HepG2 (cell line): ENCODE results near the gene DHRS13. TPM values are rescaled to one million over a fixed set of nuclear protein-coding genes. Genes with fewer than 3 reads are reported as not detected.
A peak's percentile ranks its signal among the peaks of the same experiment; 100 is the strongest.

Experiments
- AGO1 ChIP-seq: fragments of 200-400 bp; formaldehyde crosslinking; IDR thresholded peaks from 2 replicates; pipeline ENCODE4 v1.6.1; 2017; ENCODE audit warnings: mild to moderate bottlenecking, low read depth, low read length, moderate library complexity; ENCODE audit not compliant: poor library complexity, severe bottlenecking
- DRAP1 ChIP-seq: IDR thresholded peaks from 2 replicates; pipeline ENCODE4 v1.6.1; 2016; ENCODE audit warnings: missing genetic modification reagents, missing compliant biosample characterization
- DZIP1 ChIP-seq: sonication (generic); formaldehyde crosslinking; IDR thresholded peaks from 2 replicates; pipeline ENCODE4 v1.5.0; 2020; ENCODE audit warnings: mild to moderate bottlenecking, missing genetic modification reagents
- FOXK1 ChIP-seq: sonication (generic); formaldehyde crosslinking; IDR thresholded peaks from 2 replicates; pipeline ENCODE4 v1.4.0; 2020; ENCODE audit warnings: low read depth, missing genetic modification reagents, borderline replicate concordance
- GABPB1 ChIP-seq: IDR thresholded peaks from 2 replicates; pipeline ENCODE4 v1.6.1; 2016; ENCODE audit warnings: mild to moderate bottlenecking, missing genetic modification reagents, moderate library complexity, missing compliant biosample characterization
- MED13 ChIP-seq: sonication (generic); formaldehyde crosslinking; IDR thresholded peaks from 2 replicates; pipeline ENCODE4 v1.5.0; 2020; ENCODE audit warnings: missing genetic modification reagents
- SIX1 ChIP-seq: sonication (generic); formaldehyde crosslinking; IDR thresholded peaks from 2 replicates; pipeline ENCODE4 v1.4.0; 2020; ENCODE audit warnings: missing genetic modification reagents, borderline replicate concordance
- ZGPAT ChIP-seq: IDR thresholded peaks from 2 replicates; pipeline ENCODE4 v1.6.1; 2016; ENCODE audit warnings: mild to moderate bottlenecking
- ZHX1 ChIP-seq: sonication (generic); formaldehyde crosslinking; IDR thresholded peaks from 2 replicates; pipeline ENCODE4 v1.8.1; 2022; ENCODE audit warnings: low read depth, mild to moderate bottlenecking, missing genetic modification reagents
- ZNF639 ChIP-seq: conservative IDR thresholded peaks from 2 replicates; pipeline ENCODE4 v1.6.1; 2018; ENCODE audit warnings: missing genetic modification reagents
- ZNF841 ChIP-seq: sonication (generic); formaldehyde crosslinking; IDR thresholded peaks from 2 replicates; pipeline ENCODE4 v1.8.1; 2023; ENCODE audit warnings: missing genetic modification reagents, borderline replicate concordance
- polyA plus RNA-seq, 8 experiments: library from polyadenylated mRNA; depleted of rRNA in 3 of 8; stranded (reverse) in 7 of 8; unstranded in 1 of 8; fragments of >200 nt; fragmentation: Illumina TruSeq in 4 of 8; extraction: Trizol in 4 of 8; gene quantifications; 2 replicates each; pipeline versions ENCODE4 v1.2.1 to v1.2.3, GENCODE V29; 2011 to 2016; ENCODE audit warnings: low read depth in 4 of 8, missing spikeins in 1 of 8, mixed read lengths in 1 of 8; ENCODE audit not compliant: insufficient read depth in 1 of 8
- total RNA-seq, 5 experiments: library from RNA; depleted of rRNA; stranded (reverse); fragments of >200 nt; fragmentation: Illumina TruSeq; extraction: Trizol; gene quantifications; 2 replicates each; pipeline ENCODE4 v1.2.3, GENCODE V29; 2016; ENCODE audit warnings: low read depth in 1 of 5
- TF ChIP-seq, protein P1 (sequence below): sonication (generic); formaldehyde crosslinking; IDR thresholded peaks from 2 replicates; pipeline ENCODE4 v1.4.0; 2020; ENCODE audit warnings: missing genetic modification reagents, borderline replicate concordance
- TF ChIP-seq, protein P2 (sequence below), 2 experiments: fragments of 450-650 bp in 1 of 2; sonication (generic) in 1 of 2; formaldehyde crosslinking; IDR thresholded peaks; 2 replicates each; pipeline versions ENCODE4 v1.5.0 to v1.8.0; 2020 to 2022; ENCODE audit warnings: mild to moderate bottlenecking in 1 of 2, missing genetic modification reagents in 1 of 2
- TF ChIP-seq, protein P3 (sequence below): sonication (generic); formaldehyde crosslinking; IDR thresholded peaks from 2 replicates; pipeline ENCODE4 v1.4.0; 2020; ENCODE audit warnings: low read depth, mild to moderate bottlenecking, missing genetic modification reagents

Gene DHRS13
- total and polyA plus RNA-seq, 2 of the 13 experiments (the other 11 are each of a cell fraction or from before 2014, with no cell fraction given), result 11.8 to 12.6 TPM

GRCh38 chr17:28951428-28951990, 48.6 kb upstream of the DHRS13 start, which contains the start of gene PHF12 (continued):
- TF ChIP-seq ZNF639, result peak; percentile 61; the same call in 1 of the 2 replicates
- TF ChIP-seq FOXK1 (CRISPR knock-in tag), result peak; percentile 41; the same call in 1 of the 2 replicates
- TF ChIP-seq, protein P1, sequence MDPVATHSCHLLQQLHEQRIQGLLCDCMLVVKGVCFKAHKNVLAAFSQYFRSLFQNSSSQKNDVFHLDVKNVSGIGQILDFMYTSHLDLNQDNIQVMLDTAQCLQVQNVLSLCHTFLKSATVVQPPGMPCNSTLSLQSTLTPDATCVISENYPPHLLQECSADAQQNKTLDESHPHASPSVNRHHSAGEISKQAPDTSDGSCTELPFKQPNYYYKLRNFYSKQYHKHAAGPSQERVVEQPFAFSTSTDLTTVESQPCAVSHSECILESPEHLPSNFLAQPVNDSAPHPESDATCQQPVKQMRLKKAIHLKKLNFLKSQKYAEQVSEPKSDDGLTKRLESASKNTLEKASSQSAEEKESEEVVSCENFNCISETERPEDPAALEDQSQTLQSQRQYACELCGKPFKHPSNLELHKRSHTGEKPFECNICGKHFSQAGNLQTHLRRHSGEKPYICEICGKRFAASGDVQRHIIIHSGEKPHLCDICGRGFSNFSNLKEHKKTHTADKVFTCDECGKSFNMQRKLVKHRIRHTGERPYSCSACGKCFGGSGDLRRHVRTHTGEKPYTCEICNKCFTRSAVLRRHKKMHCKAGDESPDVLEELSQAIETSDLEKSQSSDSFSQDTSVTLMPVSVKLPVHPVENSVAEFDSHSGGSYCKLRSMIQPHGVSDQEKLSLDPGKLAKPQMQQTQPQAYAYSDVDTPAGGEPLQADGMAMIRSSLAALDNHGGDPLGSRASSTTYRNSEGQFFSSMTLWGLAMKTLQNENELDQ (CRISPR knock-in tag), result no peak
- peak; percentile 94 for TF ChIP-seq AGO1
- TF ChIP-seq ZGPAT (CRISPR knock-in tag), result no peak; the same call in 1 of the 2 replicates
- peak; percentile 76; the same call in 1 of the 2 replicates for TF ChIP-seq DRAP1 (CRISPR knock-in tag)
- peak; percentile 67; the same call in 1 of the 2 replicates for TF ChIP-seq MED13 (CRISPR knock-in tag)
- TF ChIP-seq ZNF841 (CRISPR knock-in tag), result no peak
- no peak for TF ChIP-seq DZIP1
- TF ChIP-seq GABPB1 (CRISPR knock-in tag), result peak; percentile 74; the same call in 1 of the 2 replicates
- TF ChIP-seq, protein P2, sequence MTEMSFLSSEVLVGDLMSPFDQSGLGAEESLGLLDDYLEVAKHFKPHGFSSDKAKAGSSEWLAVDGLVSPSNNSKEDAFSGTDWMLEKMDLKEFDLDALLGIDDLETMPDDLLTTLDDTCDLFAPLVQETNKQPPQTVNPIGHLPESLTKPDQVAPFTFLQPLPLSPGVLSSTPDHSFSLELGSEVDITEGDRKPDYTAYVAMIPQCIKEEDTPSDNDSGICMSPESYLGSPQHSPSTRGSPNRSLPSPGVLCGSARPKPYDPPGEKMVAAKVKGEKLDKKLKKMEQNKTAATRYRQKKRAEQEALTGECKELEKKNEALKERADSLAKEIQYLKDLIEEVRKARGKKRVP (CRISPR knock-in tag; IDR thresholded peaks at IDR 0.05), result no peak
- TF ChIP-seq SIX1, result peak; percentile 85; the same call in 1 of the 2 replicates
- TF ChIP-seq, protein P3, sequence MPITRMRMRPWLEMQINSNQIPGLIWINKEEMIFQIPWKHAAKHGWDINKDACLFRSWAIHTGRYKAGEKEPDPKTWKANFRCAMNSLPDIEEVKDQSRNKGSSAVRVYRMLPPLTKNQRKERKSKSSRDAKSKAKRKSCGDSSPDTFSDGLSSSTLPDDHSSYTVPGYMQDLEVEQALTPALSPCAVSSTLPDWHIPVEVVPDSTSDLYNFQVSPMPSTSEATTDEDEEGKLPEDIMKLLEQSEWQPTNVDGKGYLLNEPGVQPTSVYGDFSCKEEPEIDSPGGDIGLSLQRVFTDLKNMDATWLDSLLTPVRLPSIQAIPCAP (CRISPR knock-in tag), result no peak
- TF ChIP-seq ZHX1 (CRISPR knock-in tag), result no peak
